Measurements from ENCODE around the gene FAM149A. TPM values are rescaled to one million over a fixed set of nuclear protein-coding genes. Genes with fewer than 3 reads are reported as not detected.

Gene FAM149A
- polyA plus RNA-seq, 1 donor = 11.8 TPM

DNA sequence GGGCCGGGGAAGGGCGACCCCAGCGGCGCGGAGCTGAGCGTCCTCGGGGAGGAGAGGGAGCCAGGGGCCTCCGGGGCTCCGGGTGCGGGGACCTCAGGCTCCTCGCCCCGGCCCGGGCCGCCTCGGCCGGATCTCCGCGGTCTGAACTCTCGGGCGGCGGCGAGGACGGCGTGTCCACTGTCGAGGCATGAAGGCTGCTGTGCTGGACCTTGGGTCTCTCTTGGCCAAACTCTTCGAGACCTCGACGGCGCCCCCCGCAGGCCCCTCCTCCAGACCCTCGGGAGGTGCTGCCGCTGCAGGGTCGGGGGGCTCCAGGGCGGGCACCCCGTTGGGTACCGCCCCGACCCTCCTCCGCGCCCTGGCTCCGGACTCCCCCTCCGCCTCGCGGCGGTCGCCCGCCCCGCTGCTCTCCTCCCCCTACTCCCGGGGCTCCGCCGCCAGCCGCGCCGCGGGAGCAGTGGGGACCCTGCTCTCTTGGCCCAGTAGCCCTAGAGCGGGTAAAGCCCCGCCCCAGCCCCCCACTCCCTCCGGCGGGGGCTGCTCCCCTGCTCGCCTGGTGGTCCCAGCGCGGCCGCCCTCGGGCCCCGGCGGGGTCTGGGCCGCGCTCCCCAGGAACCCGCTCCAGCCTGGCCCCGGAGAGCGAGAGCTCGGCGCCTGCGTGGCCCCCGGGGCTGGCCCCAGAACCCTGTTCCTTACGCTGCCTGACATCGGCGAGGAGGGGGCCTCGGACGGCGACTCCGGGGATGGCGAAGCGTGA, 564 bp downstream of the FAM149A start:
- Histone ChIP-seq H3K27me3 (ENCODE audit: control insufficient read depth, insufficient read depth, low read length) (peaks cover 2% of the 10 kb centered on the region), H3K36me3 (ENCODE audit: control insufficient read depth, insufficient read depth, low read length) (no peaks in the 10 kb centered on the region), H3K9me3 (ENCODE audit: control insufficient read depth, low read depth, low read length) (no peaks in the 10 kb centered on the region), H3K4me1 (ENCODE audit: control insufficient read depth, insufficient read depth, low read length) (peaks cover 7% of the 10 kb centered on the region), H3K4me3 (ENCODE audit: low read length) (peak overlapping the region; percentile 63), H3K27ac (ENCODE audit: low read length) (peak overlapping the region; percentile 60)
- peak; percentile 12 to 62 for DNase-seq
- no CpG with 5 or more reads among the region's 83 CpGs for WGBS (ENCODE audit: insufficient coverage, low lambda C conversion rate)

GRCh38 chr4:186105647-186106321, 1.3 kb downstream of the FAM149A start:
- Histone ChIP-seq H3K9me3 (ENCODE audit: control insufficient read depth, low read depth, low read length) (no peaks in the 10 kb centered on the region), H3K36me3 (ENCODE audit: control insufficient read depth, insufficient read depth, low read length) (no peaks in the 10 kb centered on the region), H3K27ac (ENCODE audit: low read length) (peak overlapping the region; percentile 60), H3K4me3 (ENCODE audit: low read length) (peak overlapping the region; percentile 63), H3K27me3 (ENCODE audit: control insufficient read depth, insufficient read depth, low read length) (peaks cover 2% of the 10 kb centered on the region), H3K4me1 (ENCODE audit: control insufficient read depth, insufficient read depth, low read length) (peaks cover 7% of the 10 kb centered on the region)
- no CpG with 5 or more reads among the region's 17 CpGs for WGBS (ENCODE audit: insufficient coverage, low lambda C conversion rate)
- DNase-seq = peak; percentile 60 to 82

GRCh38 chr4:186107947-186108346, 3.4 kb downstream of the FAM149A start:
- WGBS (ENCODE audit: insufficient coverage, low lambda C conversion rate) = 86% methylated on average over 2 of the region's 4 CpGs
- H3K36me3 ChIP-seq (ENCODE audit: control insufficient read depth, insufficient read depth, low read length) = no peaks in the 10 kb centered on the region
- peak in 1 of 2 donors; percentile 28 for DNase-seq
- H3K4me3 ChIP-seq (ENCODE audit: low read length) = no peak overlapping the region
- H3K27ac ChIP-seq (ENCODE audit: low read length) = no peak overlapping the region
- no peaks in the 10 kb centered on the region for H3K9me3 ChIP-seq (ENCODE audit: control insufficient read depth, low read depth, low read length)
- peaks cover 7% of the 10 kb centered on the region for H3K4me1 ChIP-seq (ENCODE audit: control insufficient read depth, insufficient read depth, low read length)
- H3K27me3 ChIP-seq (ENCODE audit: control insufficient read depth, insufficient read depth, low read length) = peaks cover 2% of the 10 kb centered on the region

- Histone ChIP-seq H3K4me1 (ENCODE audit: control insufficient read depth, insufficient read depth, low read length) (peaks cover 7% of the 10 kb centered on the region), H3K9me3 (ENCODE audit: control insufficient read depth, low read depth, low read length) (no peaks in the 10 kb centered on the region), H3K36me3 (ENCODE audit: control insufficient read depth, insufficient read depth, low read length) (no peaks in the 10 kb centered on the region), H3K27me3 (ENCODE audit: control insufficient read depth, insufficient read depth, low read length) (peaks cover 2% of the 10 kb centered on the region), H3K27ac (ENCODE audit: low read length) (no peak overlapping the region), H3K4me3 (ENCODE audit: low read length) (no peak overlapping the region)
- WGBS (ENCODE audit: insufficient coverage, low lambda C conversion rate) = 100% methylated on average over 1 of the region's 3 CpGs
- DNase-seq = no peak
Measured at GRCh38 chr4:186108391-186108790, 3.9 kb downstream of the FAM149A start.

DNA sequence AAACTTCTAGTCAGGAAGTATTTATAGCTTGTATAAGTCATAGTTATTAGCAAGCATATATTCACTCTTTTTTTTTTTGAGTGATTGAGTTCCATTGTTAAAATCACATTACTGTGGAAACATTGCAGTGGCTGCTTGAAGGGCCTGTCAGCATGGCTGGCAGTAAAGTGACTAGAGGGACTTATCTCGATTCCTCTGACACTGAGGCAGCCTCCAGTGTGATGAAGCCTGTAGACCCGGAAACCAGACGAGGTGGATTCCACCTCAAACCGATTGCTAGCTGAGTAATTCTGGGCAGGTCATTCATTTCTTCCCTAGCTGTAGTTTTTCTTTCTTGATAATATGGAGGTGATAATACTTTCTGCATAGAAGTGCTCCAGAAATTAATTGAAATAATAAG, 4.7 kb downstream of the FAM149A start:
- Histone ChIP-seq H3K4me3 (ENCODE audit: low read length) (no peak overlapping the region), H3K27ac (ENCODE audit: low read length) (no peak overlapping the region), H3K9me3 (ENCODE audit: control insufficient read depth, low read depth, low read length) (no peaks in the 10 kb centered on the region), H3K27me3 (ENCODE audit: control insufficient read depth, insufficient read depth, low read length) (peaks cover under 1% of the 10 kb centered on the region), H3K4me1 (ENCODE audit: control insufficient read depth, insufficient read depth, low read length) (peaks cover 2% of the 10 kb centered on the region), H3K36me3 (ENCODE audit: control insufficient read depth, insufficient read depth, low read length) (no peaks in the 10 kb centered on the region)
- no peak for DNase-seq
- no CpG with 5 or more reads among the region's 4 CpGs for WGBS (ENCODE audit: insufficient coverage, low lambda C conversion rate)

GRCh38 chr4:186116697-186117096, 12.2 kb downstream of the FAM149A start:
- DNase-seq = no peak
- H3K4me1 ChIP-seq (ENCODE audit: control insufficient read depth, insufficient read depth, low read length) = no peaks in the 10 kb centered on the region
- WGBS (ENCODE audit: insufficient coverage, low lambda C conversion rate) = 100% methylated on average over 1 of the region's 2 CpGs
- no peaks in the 10 kb centered on the region for H3K27me3 ChIP-seq (ENCODE audit: control insufficient read depth, insufficient read depth, low read length)
- no peak overlapping the region for H3K27ac ChIP-seq (ENCODE audit: low read length)
- H3K9me3 ChIP-seq (ENCODE audit: control insufficient read depth, low read depth, low read length) = no peaks in the 10 kb centered on the region
- H3K36me3 ChIP-seq (ENCODE audit: control insufficient read depth, insufficient read depth, low read length) = no peaks in the 10 kb centered on the region
- H3K4me3 ChIP-seq (ENCODE audit: low read length) = no peak overlapping the region

DNA sequence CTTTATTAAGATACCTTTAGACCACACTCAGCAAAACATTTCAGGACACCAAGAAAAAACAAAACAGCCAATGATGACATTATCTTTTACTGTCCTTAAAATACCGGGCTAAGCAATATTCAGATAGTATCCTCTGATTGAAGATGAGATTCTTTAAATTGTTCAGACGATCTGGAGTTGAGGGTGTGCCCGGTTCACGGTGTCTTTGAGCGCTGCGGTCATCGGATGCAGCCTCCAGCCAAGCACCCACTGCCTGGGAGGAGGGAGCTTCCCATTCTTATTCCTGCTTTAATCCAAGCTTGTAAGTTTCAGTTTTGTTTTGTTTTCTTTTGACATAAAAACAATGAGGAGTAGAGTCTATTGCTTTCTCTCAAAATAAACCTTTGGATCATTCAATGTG, 14.1 kb downstream of the FAM149A start:
- Histone ChIP-seq H3K36me3 (ENCODE audit: control insufficient read depth, insufficient read depth, low read length) (no peaks in the 10 kb centered on the region), H3K27ac (ENCODE audit: low read length) (no peak overlapping the region), H3K9me3 (ENCODE audit: control insufficient read depth, low read depth, low read length) (no peaks in the 10 kb centered on the region), H3K27me3 (ENCODE audit: control insufficient read depth, insufficient read depth, low read length) (no peaks in the 10 kb centered on the region), H3K4me3 (ENCODE audit: low read length) (no peak overlapping the region), H3K4me1 (ENCODE audit: control insufficient read depth, insufficient read depth, low read length) (no peaks in the 10 kb centered on the region)
- WGBS (ENCODE audit: insufficient coverage, low lambda C conversion rate) = no CpG with 5 or more reads among the region's 7 CpGs
- no peak for DNase-seq

GRCh38 chr4:186121057-186121456, 16.6 kb downstream of the FAM149A start:
- WGBS (ENCODE audit: insufficient coverage, low lambda C conversion rate) = 86% methylated on average over 1 of the region's 2 CpGs
- H3K9me3 ChIP-seq (ENCODE audit: control insufficient read depth, low read depth, low read length) = no peaks in the 10 kb centered on the region
- no peak overlapping the region for H3K27ac ChIP-seq (ENCODE audit: low read length)
- no peaks in the 10 kb centered on the region for H3K36me3 ChIP-seq (ENCODE audit: control insufficient read depth, insufficient read depth, low read length)
- no peak for DNase-seq
- H3K4me1 ChIP-seq (ENCODE audit: control insufficient read depth, insufficient read depth, low read length) = no peaks in the 10 kb centered on the region
- no peaks in the 10 kb centered on the region for H3K27me3 ChIP-seq (ENCODE audit: control insufficient read depth, insufficient read depth, low read length)
- H3K4me3 ChIP-seq (ENCODE audit: low read length) = no peak overlapping the region

- WGBS (ENCODE audit: insufficient coverage, low lambda C conversion rate) = no CpG with 5 or more reads among the region's 3 CpGs
- no peaks in the 10 kb centered on the region for H3K9me3 ChIP-seq (ENCODE audit: control insufficient read depth, low read depth, low read length)
- DNase-seq = no peak
- H3K4me1 ChIP-seq (ENCODE audit: control insufficient read depth, insufficient read depth, low read length) = peaks cover 9% of the 10 kb centered on the region
- no peak overlapping the region for H3K4me3 ChIP-seq (ENCODE audit: low read length)
- H3K27me3 ChIP-seq (ENCODE audit: control insufficient read depth, insufficient read depth, low read length) = no peaks in the 10 kb centered on the region
- no peaks in the 10 kb centered on the region for H3K36me3 ChIP-seq (ENCODE audit: control insufficient read depth, insufficient read depth, low read length)
- no peak overlapping the region for H3K27ac ChIP-seq (ENCODE audit: low read length)
Measured at GRCh38 chr4:186128842-186129241, 24.3 kb downstream of the FAM149A start.

DNA sequence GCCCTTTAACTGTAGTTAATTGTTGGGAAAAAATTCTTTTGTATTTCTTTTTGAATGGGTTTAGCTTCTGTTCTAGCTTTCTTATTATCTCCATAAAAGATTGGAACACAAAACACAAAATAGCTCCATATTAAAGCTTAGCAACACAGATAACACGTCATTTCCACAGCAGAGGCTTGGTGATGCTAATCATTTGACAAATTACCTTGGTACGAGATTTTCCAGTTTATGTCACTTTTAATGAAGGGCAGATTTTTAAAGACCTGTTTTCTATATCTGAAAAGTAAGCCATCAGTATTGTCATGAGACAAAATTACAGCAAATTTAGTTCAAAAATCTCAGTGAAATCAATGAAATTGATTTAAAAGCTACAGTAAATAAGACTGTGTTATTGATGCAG, 27.4 kb downstream of the FAM149A start:
- Histone ChIP-seq H3K27ac (ENCODE audit: low read length) (no peak overlapping the region), H3K9me3 (ENCODE audit: control insufficient read depth, low read depth, low read length) (no peaks in the 10 kb centered on the region), H3K27me3 (ENCODE audit: control insufficient read depth, insufficient read depth, low read length) (no peaks in the 10 kb centered on the region), H3K4me3 (ENCODE audit: low read length) (no peak overlapping the region), H3K36me3 (ENCODE audit: control insufficient read depth, insufficient read depth, low read length) (no peaks in the 10 kb centered on the region), H3K4me1 (ENCODE audit: control insufficient read depth, insufficient read depth, low read length) (peaks cover 9% of the 10 kb centered on the region)
- WGBS (ENCODE audit: insufficient coverage, low lambda C conversion rate) = 75% methylated on average over 2 of the region's 2 CpGs
- DNase-seq = no peak
